Breast epithelium (tissue), 3 donors: ENCODE data around the gene HSPA1A.

Source experiments
- POLR2A ChIP-seq: fragments of 450-650 bp; IDR thresholded peaks from one replicate; pipeline ENCODE4 v1.6.1; 2016; ENCODE audit warnings: antibody characterized with exemption, mild to moderate bottlenecking, moderate library complexity
- POLR2AphosphoS5 ChIP-seq, 3 donors: sonication (generic); formaldehyde crosslinking; IDR thresholded peaks; one replicate each; pipeline ENCODE4 v1.6.1; 2017; ENCODE audit warnings: antibody characterized with exemption in 3 of 3
- TF ChIP-seq, protein P1 (sequence below), 3 donors: fragments of 450-650 bp; IDR thresholded peaks; one replicate each; pipeline ENCODE4 v1.5.1; 2016 to 2017; ENCODE audit warnings: antibody characterized with exemption in 3 of 3, mild to moderate bottlenecking in 3 of 3, moderate library complexity in 3 of 3

DNA sequence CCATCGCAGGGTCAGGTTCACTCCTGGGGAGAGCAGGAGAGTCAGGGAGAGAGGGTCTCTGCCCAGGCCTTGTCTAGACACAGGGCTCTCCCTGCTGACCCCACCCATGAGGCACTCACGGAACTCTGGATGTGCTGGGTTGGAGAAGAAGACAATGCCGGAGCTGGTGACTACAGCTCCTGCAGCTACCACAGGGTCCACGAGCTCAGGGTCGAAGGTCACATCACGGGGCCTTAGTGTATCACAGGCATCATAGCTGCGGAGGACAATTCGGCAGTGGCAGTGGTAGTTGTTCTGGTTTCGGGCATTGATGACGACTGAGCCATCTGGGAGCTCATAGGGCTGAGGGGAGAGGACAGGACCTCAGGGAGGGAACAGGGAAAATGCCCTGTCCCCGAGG, 44.6 kb downstream of the HSPA1A start:
- TF ChIP-seq POLR2AphosphoS5 (IDR thresholded peaks at IDR 0.05) (no peak), POLR2A (no peak)
- TF ChIP-seq, protein P1, sequence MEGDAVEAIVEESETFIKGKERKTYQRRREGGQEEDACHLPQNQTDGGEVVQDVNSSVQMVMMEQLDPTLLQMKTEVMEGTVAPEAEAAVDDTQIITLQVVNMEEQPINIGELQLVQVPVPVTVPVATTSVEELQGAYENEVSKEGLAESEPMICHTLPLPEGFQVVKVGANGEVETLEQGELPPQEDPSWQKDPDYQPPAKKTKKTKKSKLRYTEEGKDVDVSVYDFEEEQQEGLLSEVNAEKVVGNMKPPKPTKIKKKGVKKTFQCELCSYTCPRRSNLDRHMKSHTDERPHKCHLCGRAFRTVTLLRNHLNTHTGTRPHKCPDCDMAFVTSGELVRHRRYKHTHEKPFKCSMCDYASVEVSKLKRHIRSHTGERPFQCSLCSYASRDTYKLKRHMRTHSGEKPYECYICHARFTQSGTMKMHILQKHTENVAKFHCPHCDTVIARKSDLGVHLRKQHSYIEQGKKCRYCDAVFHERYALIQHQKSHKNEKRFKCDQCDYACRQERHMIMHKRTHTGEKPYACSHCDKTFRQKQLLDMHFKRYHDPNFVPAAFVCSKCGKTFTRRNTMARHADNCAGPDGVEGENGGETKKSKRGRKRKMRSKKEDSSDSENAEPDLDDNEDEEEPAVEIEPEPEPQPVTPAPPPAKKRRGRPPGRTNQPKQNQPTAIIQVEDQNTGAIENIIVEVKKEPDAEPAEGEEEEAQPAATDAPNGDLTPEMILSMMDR (IDR thresholded peaks at IDR 0.05): no peak
